Brain microvascular endothelial cell (primary cell): ENCODE data around the gene TUBE1.

ENCODE experiments used
- DNase-seq: peaks from one replicate; pipeline ENCODE4 v3.0.0-alpha.2; 2020
- H3K27ac ChIP-seq: fragments of 250-450 bp; sonication (Bioruptor Pico); 2 replicates; pipeline ENCODE4 v1.5.1; 2020; ENCODE audit warnings: mild to moderate bottlenecking, moderate library complexity
- H3K27me3 ChIP-seq: fragments of 250-450 bp; sonication (Bioruptor Pico); replicated peaks from 2 replicates; pipeline ENCODE4 v1.5.1; 2020; ENCODE audit warnings: mild to moderate bottlenecking
- H3K36me3 ChIP-seq: fragments of 250-450 bp; sonication (Bioruptor Pico); replicated peaks from 2 replicates; pipeline ENCODE4 v1.5.1; 2020; ENCODE audit warnings: mild to moderate bottlenecking
- H3K4me3 ChIP-seq: 2 replicates; pipeline ENCODE4 v1.5.1; 2011; ENCODE audit warnings: low read depth, mild to moderate bottlenecking, control low read depth, low read length, moderate library complexity
- CTCF ChIP-seq: IDR thresholded peaks from 2 replicates; pipeline ENCODE4 v1.5.1; 2011; ENCODE audit warnings: low read depth, mild to moderate bottlenecking, moderate library complexity, low read length, control low read depth, inconsistent platforms; ENCODE audit errors: missing control alignments
- in situ Hi-C: cut with HindIII; loops from 2 replicates; pipeline ENCODE4 v1.10.0; 2017; ENCODE audit warnings: low sequenced_read_pairs, low pct_ligation_motif_present

TUBE1 gene

DNA sequence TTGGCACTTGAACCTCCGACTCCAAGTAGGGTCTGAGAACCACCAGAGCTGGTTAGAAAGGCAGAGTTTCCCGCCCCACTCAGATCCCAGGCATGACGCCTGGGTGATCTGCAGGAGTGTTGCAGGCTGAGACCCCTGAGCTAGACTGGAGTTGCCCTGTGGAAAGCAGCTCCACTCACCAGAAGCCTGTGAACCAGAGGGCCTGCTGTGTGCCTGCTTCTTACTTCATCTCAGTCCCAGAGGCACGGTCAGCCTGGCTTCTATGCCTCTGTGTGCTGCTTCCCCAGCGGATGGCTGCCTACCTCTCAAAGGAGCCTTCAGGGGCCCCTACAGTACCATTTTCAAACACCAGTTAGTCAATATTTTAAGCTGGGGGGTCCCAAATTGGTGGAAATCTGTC, 49.0 kb downstream of the TUBE1 start:
- Histone ChIP-seq H3K27ac (peak overlapping the region; percentile 81), H3K4me3 (no peak overlapping the region), H3K36me3 (no peaks in the 10 kb centered on the region), H3K27me3 (no peaks in the 10 kb centered on the region)
- no peak for DNase-seq
- in situ Hi-C loops: no loop called here
- no peak for TF ChIP-seq CTCF

GRCh38 chr6:112037783-112038216, 49.5 kb downstream of the TUBE1 start:
- Histone ChIP-seq H3K27me3 (no peaks in the 10 kb centered on the region), H3K36me3 (no peaks in the 10 kb centered on the region), H3K4me3 (no peak overlapping the region), H3K27ac (peak overlapping the region; percentile 81)
- peak; percentile 92 for DNase-seq
- in situ Hi-C loops: no loop called here
- TF ChIP-seq CTCF: no peak

DNA sequence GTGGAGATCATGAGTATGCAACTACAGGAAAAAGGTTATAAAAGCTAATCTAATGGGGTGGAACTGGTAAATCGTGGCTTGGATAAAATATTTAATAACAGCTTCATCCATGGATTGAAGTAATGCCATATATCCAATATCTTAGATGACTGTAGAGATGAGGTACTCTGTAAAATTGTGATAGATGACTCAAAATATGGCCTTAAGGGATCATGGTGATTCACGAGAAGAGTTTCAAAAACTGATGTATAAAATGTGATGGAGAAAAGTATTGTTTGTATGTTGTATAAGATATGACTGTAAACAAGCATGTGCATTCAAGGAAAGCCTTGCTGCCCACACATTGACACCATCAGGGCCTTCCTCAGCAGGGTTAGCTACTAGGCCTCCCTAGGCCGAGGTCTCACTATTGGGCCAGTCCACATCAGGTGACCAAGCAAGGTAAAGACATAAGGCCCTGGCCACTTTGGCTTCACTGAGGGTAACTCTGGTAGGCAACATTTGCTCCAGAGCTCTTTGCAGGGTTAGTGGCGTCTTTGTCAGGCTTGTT, 51.1 kb downstream of the TUBE1 start:
- no peak overlapping the region for H3K27ac ChIP-seq

DNA sequence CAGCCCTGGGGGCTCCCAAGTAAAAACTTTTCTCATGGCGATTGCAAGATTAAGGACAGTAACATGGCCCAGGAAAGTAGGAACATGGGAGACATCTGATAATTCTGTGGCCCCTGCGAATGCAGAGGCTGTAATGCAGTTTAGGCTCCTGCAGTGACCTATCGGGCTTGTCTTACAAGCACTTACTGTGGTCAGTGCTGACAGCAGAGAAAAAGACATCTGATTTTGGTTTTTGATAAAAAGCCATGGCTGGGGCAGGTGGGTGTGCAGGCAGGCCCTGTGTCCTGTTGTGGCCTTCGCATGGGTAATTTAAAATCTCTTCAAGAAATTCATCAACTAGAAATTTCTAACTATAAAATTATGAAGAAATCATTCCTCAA, 52.7 kb downstream of the TUBE1 start:
- no peak for DNase-seq
- Histone ChIP-seq H3K27me3 (no peaks in the 10 kb centered on the region), H3K4me3 (no peak overlapping the region), H3K27ac (no peak overlapping the region), H3K36me3 (no peaks in the 10 kb centered on the region)
- in situ Hi-C loops: no loop called here
- no peak for TF ChIP-seq CTCF

More for the DNA sequence above, 51.1 kb downstream of the TUBE1 start:
- Histone ChIP-seq H3K27me3 (no peaks in the 10 kb centered on the region), H3K4me3 (no peak overlapping the region), H3K36me3 (no peaks in the 10 kb centered on the region)
- DNase-seq: no peak
- no peak for TF ChIP-seq CTCF
- in situ Hi-C loops: no loop called here

DNA sequence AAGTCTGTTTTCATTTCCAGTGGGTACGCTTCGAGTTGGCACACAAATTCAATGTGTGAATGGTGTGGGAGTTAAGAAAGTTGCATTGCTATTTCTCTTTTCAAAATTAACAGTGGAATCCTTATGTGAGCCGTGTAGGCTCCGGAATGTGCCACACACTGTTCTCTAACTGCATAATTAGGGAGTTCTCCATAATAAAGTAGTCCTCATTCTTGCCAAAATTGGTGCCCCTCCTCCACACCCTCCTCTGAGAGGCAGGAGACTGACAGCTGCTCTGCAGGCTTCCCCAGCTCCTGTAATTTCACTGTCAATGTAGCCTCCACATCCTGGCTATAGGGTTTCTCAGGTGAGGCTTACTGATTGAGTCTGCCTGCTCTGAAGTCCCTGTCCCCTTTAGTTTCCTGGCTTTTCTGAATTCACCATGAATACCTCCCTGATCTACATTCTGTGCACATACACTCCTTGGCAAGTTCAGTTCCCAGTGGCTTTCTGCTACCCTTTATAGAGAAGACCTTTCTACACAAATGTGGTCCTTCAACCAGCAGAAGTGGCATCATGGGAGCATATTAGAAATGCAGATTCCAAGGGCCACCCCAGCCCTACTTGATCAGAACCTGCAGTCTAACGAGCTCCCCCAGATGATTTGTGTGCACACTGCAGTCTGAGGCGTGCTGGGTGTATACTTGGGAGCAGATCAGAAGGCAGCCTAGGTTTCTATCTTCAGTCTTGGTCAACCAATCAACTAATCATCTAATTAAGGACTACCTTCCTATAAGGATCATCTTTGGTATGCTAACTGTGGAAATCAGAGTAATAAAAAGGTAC, 53.3 kb downstream of the TUBE1 start:
- Histone ChIP-seq H3K27me3 (no peaks in the 10 kb centered on the region), H3K36me3 (no peaks in the 10 kb centered on the region), H3K27ac (no peak overlapping the region), H3K4me3 (no peak overlapping the region)
- TF ChIP-seq CTCF: no peak
- in situ Hi-C loops: no loop called here
- DNase-seq: no peak
